Measurements from ENCODE around the gene OPN1SW.

OPN1SW gene

GRCh38 chr7:128804484-128804883, 28.9 kb upstream of the OPN1SW start:
- CTCF ChIA-PET: no interaction called here
- TF ChIP-seq ELF4 (IDR thresholded peaks at IDR 0.05) (no peak), HDGF (IDR thresholded peaks at IDR 0.05; ENCODE audit: borderline replicate concordance) (no peak), SP1 (IDR thresholded peaks at IDR 0.05) (no peak), PKNOX1 (IDR thresholded peaks at IDR 0.05) (no peak), FOXM1 (IDR thresholded peaks at IDR 0.05; ENCODE audit: borderline replicate concordance) (no peak), TARDBP (IDR thresholded peaks at IDR 0.05) (no peak), ZNF384 (IDR thresholded peaks at IDR 0.05) (no peak), FOXA1 (IDR thresholded peaks at IDR 0.05) (no peak), CTBP1 (IDR thresholded peaks at IDR 0.05; ENCODE audit: borderline replicate concordance) (no peak), SUZ12 (IDR thresholded peaks at IDR 0.05) (no peak), L3MBTL2 (conservative IDR thresholded peaks at IDR 0.05) (no peak), NFRKB (IDR thresholded peaks at IDR 0.05) (no peak), LEF1 (IDR thresholded peaks at IDR 0.05; ENCODE audit: borderline replicate concordance) (no peak), FOXK2 (IDR thresholded peaks at IDR 0.05) (no peak), BHLHE40 (IDR thresholded peaks at IDR 0.05; ENCODE audit: borderline replicate concordance) (no peak), ARNT (IDR thresholded peaks at IDR 0.05) (no peak)
- DNase-seq (ENCODE audit: extremely low spot score): no peak
- POLR2A ChIA-PET: no interaction called here

GRCh38 chr7:128801667-128802418, 26.2 kb upstream of the OPN1SW start:
- CTCF ChIA-PET: no interaction called here

GRCh38 chr7:128801003-128801402, 25.4 kb upstream of the OPN1SW start:
- POLR2A ChIA-PET: no interaction called here
- CTCF ChIA-PET: no interaction called here
- DNase-seq (ENCODE audit: extremely low spot score): no peak
- no peak for TF ChIP-seq TARDBP (IDR thresholded peaks at IDR 0.05)
- TF ChIP-seq CTBP1 (IDR thresholded peaks at IDR 0.05; ENCODE audit: borderline replicate concordance): no peak
- TF ChIP-seq FOXK2 (IDR thresholded peaks at IDR 0.05): no peak
- no peak for TF ChIP-seq HDGF (IDR thresholded peaks at IDR 0.05; ENCODE audit: borderline replicate concordance)
- TF ChIP-seq ELF4 (IDR thresholded peaks at IDR 0.05): no peak
- TF ChIP-seq L3MBTL2 (conservative IDR thresholded peaks at IDR 0.05): no peak
- no peak for TF ChIP-seq FOXA1 (IDR thresholded peaks at IDR 0.05)
- no peak for TF ChIP-seq ARNT (IDR thresholded peaks at IDR 0.05)
- TF ChIP-seq NFRKB (IDR thresholded peaks at IDR 0.05): no peak
- no peak for TF ChIP-seq LEF1 (IDR thresholded peaks at IDR 0.05; ENCODE audit: borderline replicate concordance)
- no peak for TF ChIP-seq SUZ12 (IDR thresholded peaks at IDR 0.05)
- no peak for TF ChIP-seq BHLHE40 (IDR thresholded peaks at IDR 0.05; ENCODE audit: borderline replicate concordance)
- TF ChIP-seq PKNOX1 (IDR thresholded peaks at IDR 0.05): no peak
- no peak for TF ChIP-seq SP1 (IDR thresholded peaks at IDR 0.05)
- TF ChIP-seq FOXM1 (IDR thresholded peaks at IDR 0.05; ENCODE audit: borderline replicate concordance): no peak
- TF ChIP-seq ZNF384 (IDR thresholded peaks at IDR 0.05): no peak

More at GRCh38 chr7:128801667-128802418, 26.2 kb upstream of the OPN1SW start:
- POLR2A ChIA-PET: no interaction called here
- TF ChIP-seq HDGF (IDR thresholded peaks at IDR 0.05; ENCODE audit: borderline replicate concordance) (no peak), FOXM1 (IDR thresholded peaks at IDR 0.05; ENCODE audit: borderline replicate concordance) (no peak), TARDBP (IDR thresholded peaks at IDR 0.05) (no peak), SUZ12 (IDR thresholded peaks at IDR 0.05) (no peak), FOXA1 (IDR thresholded peaks at IDR 0.05) (no peak), NFRKB (IDR thresholded peaks at IDR 0.05) (no peak), FOXK2 (IDR thresholded peaks at IDR 0.05) (no peak), L3MBTL2 (conservative IDR thresholded peaks at IDR 0.05) (no peak), ARNT (IDR thresholded peaks at IDR 0.05) (no peak), SP1 (IDR thresholded peaks at IDR 0.05) (no peak), CTBP1 (IDR thresholded peaks at IDR 0.05; ENCODE audit: borderline replicate concordance) (no peak), ELF4 (IDR thresholded peaks at IDR 0.05) (no peak), ZNF384 (IDR thresholded peaks at IDR 0.05) (no peak), BHLHE40 (IDR thresholded peaks at IDR 0.05; ENCODE audit: borderline replicate concordance) (no peak)
- DNase-seq (ENCODE audit: extremely low spot score): no peak

GRCh38 chr7:128800567-128800966, 25.0 kb upstream of the OPN1SW start:
- ChIA-PET POLR2A (no interaction called here), CTCF (no interaction called here)
- DNase-seq (ENCODE audit: extremely low spot score): no peak
- TF ChIP-seq SUZ12 (IDR thresholded peaks at IDR 0.05): no peak
- no peak for TF ChIP-seq FOXK2 (IDR thresholded peaks at IDR 0.05)
- TF ChIP-seq ARNT (IDR thresholded peaks at IDR 0.05): no peak
- TF ChIP-seq FOXM1 (IDR thresholded peaks at IDR 0.05; ENCODE audit: borderline replicate concordance): no peak
- no peak for TF ChIP-seq CTBP1 (IDR thresholded peaks at IDR 0.05; ENCODE audit: borderline replicate concordance)
- TF ChIP-seq ZNF384 (IDR thresholded peaks at IDR 0.05): no peak
- no peak for TF ChIP-seq L3MBTL2 (conservative IDR thresholded peaks at IDR 0.05)
- no peak for TF ChIP-seq HDGF (IDR thresholded peaks at IDR 0.05; ENCODE audit: borderline replicate concordance)
- TF ChIP-seq LEF1 (IDR thresholded peaks at IDR 0.05; ENCODE audit: borderline replicate concordance): no peak
- TF ChIP-seq PKNOX1 (IDR thresholded peaks at IDR 0.05): no peak
- no peak for TF ChIP-seq ELF4 (IDR thresholded peaks at IDR 0.05)
- TF ChIP-seq TARDBP (IDR thresholded peaks at IDR 0.05): no peak

GRCh38 chr7:128799451-128799850, 23.9 kb upstream of the OPN1SW start:
- no peak for DNase-seq (ENCODE audit: extremely low spot score)
- ChIA-PET POLR2A (interaction anchor here (1.1 kb wide), 1 partner anchor 32 kb away, joined by 3 read pairs; no protein-coding TSS in a partner anchor), CTCF (no interaction called here)
- TF ChIP-seq NFRKB (IDR thresholded peaks at IDR 0.05): no peak

GRCh38 chr7:128796327-128796726, 20.7 kb upstream of the OPN1SW start:
- TF ChIP-seq ARNT (IDR thresholded peaks at IDR 0.05) (no peak), SUZ12 (IDR thresholded peaks at IDR 0.05) (no peak), ZNF384 (IDR thresholded peaks at IDR 0.05) (no peak), SP1 (IDR thresholded peaks at IDR 0.05) (no peak), TARDBP (IDR thresholded peaks at IDR 0.05) (no peak), FOXA1 (IDR thresholded peaks at IDR 0.05) (no peak), ELF4 (IDR thresholded peaks at IDR 0.05) (no peak), BHLHE40 (IDR thresholded peaks at IDR 0.05; ENCODE audit: borderline replicate concordance) (no peak), PKNOX1 (IDR thresholded peaks at IDR 0.05) (no peak), FOXM1 (IDR thresholded peaks at IDR 0.05; ENCODE audit: borderline replicate concordance) (no peak), CTBP1 (IDR thresholded peaks at IDR 0.05; ENCODE audit: borderline replicate concordance) (no peak), FOXK2 (IDR thresholded peaks at IDR 0.05) (no peak), LEF1 (IDR thresholded peaks at IDR 0.05; ENCODE audit: borderline replicate concordance) (no peak), L3MBTL2 (conservative IDR thresholded peaks at IDR 0.05) (no peak), HDGF (IDR thresholded peaks at IDR 0.05; ENCODE audit: borderline replicate concordance) (no peak), NFRKB (IDR thresholded peaks at IDR 0.05) (no peak)
- ChIA-PET POLR2A (no interaction called here), CTCF (no interaction called here)
- no peak for DNase-seq (ENCODE audit: extremely low spot score)

All from HEK293T (cell line).